ENCODE data around the gene NANOS3. TPM values are rescaled to one million over a fixed set of nuclear protein-coding genes. Genes with fewer than 3 reads are reported as not detected.
A peak's percentile ranks its signal among the peaks of the same experiment; 100 is the strongest.

The NANOS3 gene
- total and polyA plus RNA-seq, 9 of the 15 experiments (the other 6 are each of a cell fraction or from before 2014, with no cell fraction given) = not detected

GRCh38 chr19:13846557-13847406, 30.2 kb upstream of the NANOS3 start (continued):
- TF ChIP-seq CXXC5 (CRISPR knock-in tag; IDR thresholded peaks at IDR 0.05) (peak; percentile 34; the same call in 1 of the 2 replicates), BHLHE40 (IDR thresholded peaks at IDR 0.05; ENCODE audit: low read length) (peak; percentile 85), GATAD2B (IDR thresholded peaks at IDR 0.05; ENCODE audit: borderline replicate concordance) (peak; percentile 75), HMGXB4 (CRISPR knock-in tag; IDR thresholded peaks at IDR 0.05) (no peak), DMBX1 (CRISPR knock-in tag; IDR thresholded peaks at IDR 0.05; ENCODE audit: borderline replicate concordance) (peak; percentile 54), FOXJ3 (CRISPR knock-in tag; IDR thresholded peaks at IDR 0.05) (peak; percentile 91), FOXK1 (CRISPR knock-in tag; IDR thresholded peaks at IDR 0.05; ENCODE audit: borderline replicate concordance) (no peak), KLF1 (tag; IDR thresholded peaks at IDR 0.05) (no peak), USF1 (CRISPR knock-in tag; IDR thresholded peaks at IDR 0.05) (peak; percentile 48; the same call in 1 of the 2 replicates), NR2F6 (CRISPR knock-in tag; IDR thresholded peaks at IDR 0.05) (0 out of 2 replicates have a peak, but pooled peaks have one; percentile 47), MBD1 (CRISPR knock-in tag; IDR thresholded peaks at IDR 0.05) (no peak), TCF15 (CRISPR knock-in tag; IDR thresholded peaks at IDR 0.05) (no peak), CBFA2T2 (conservative IDR thresholded peaks at IDR 0.05) (peak; percentile 19; the same call in 1 of the 2 replicates), IRF1 (CRISPR knock-in tag; IDR thresholded peaks at IDR 0.05; ENCODE audit: borderline replicate concordance) (no peak), TAF9B (IDR thresholded peaks at IDR 0.05; ENCODE audit: partially characterized antibody) (peak; percentile 55), SP2 (IDR thresholded peaks at IDR 0.05; ENCODE audit: extremely low read depth, low read depth, low read length, poor library complexity, severe bottlenecking) (no peak), MCM3 (IDR thresholded peaks at IDR 0.05) (no peak), CBX2 (IDR thresholded peaks at IDR 0.05; ENCODE audit: insufficient read depth, low read length, poor library complexity, severe bottlenecking) (no peak), ZBTB49 (CRISPR knock-in tag; IDR thresholded peaks at IDR 0.05; ENCODE audit: borderline replicate concordance) (0 out of 2 replicates have a peak, but pooled peaks have one; percentile 11)
